HUES48 (cell line): ENCODE results near the gene CYTH4.
A peak's percentile ranks its signal among the peaks of the same experiment; 100 is the strongest.
"Not testable (repeated sequence)": the region's sequence is repeated elsewhere in the genome, so short reads cannot be mapped to it uniquely, and the experiment has no call there.

ENCODE experiments used
- H3K27ac ChIP-seq: one replicate; pipeline ENCODE4 v1.7.0; 2013; ENCODE audit warnings: low read depth, low read length, inconsistent platforms
- H3K27me3 ChIP-seq: 2 replicates; pipeline ENCODE4 v1.6.1; 2013; ENCODE audit warnings: mild to moderate bottlenecking, low read length; ENCODE audit not compliant: control insufficient read depth, insufficient read depth
- H3K36me3 ChIP-seq: 2 replicates; pipeline ENCODE4 v1.6.1; 2013; ENCODE audit warnings: low read length; ENCODE audit not compliant: control insufficient read depth, insufficient read depth
- H3K4me1 ChIP-seq: 2 replicates; pipeline ENCODE4 v1.6.1; 2013; ENCODE audit warnings: mild to moderate bottlenecking, low read length; ENCODE audit not compliant: control insufficient read depth, insufficient read depth
- H3K4me3 ChIP-seq: 2 replicates; pipeline ENCODE4 v1.5.1; 2013; ENCODE audit warnings: mild to moderate bottlenecking, low read depth, low read length
- H3K9ac ChIP-seq: 2 replicates; pipeline ENCODE4 v1.6.1; 2013; ENCODE audit warnings: mild to moderate bottlenecking, low read depth, low read length, moderate library complexity
- H3K9me3 ChIP-seq: 2 replicates; pipeline ENCODE4 v1.6.1; 2013; ENCODE audit warnings: low read length; ENCODE audit not compliant: control insufficient read depth, insufficient read depth

Gene CYTH4

DNA sequence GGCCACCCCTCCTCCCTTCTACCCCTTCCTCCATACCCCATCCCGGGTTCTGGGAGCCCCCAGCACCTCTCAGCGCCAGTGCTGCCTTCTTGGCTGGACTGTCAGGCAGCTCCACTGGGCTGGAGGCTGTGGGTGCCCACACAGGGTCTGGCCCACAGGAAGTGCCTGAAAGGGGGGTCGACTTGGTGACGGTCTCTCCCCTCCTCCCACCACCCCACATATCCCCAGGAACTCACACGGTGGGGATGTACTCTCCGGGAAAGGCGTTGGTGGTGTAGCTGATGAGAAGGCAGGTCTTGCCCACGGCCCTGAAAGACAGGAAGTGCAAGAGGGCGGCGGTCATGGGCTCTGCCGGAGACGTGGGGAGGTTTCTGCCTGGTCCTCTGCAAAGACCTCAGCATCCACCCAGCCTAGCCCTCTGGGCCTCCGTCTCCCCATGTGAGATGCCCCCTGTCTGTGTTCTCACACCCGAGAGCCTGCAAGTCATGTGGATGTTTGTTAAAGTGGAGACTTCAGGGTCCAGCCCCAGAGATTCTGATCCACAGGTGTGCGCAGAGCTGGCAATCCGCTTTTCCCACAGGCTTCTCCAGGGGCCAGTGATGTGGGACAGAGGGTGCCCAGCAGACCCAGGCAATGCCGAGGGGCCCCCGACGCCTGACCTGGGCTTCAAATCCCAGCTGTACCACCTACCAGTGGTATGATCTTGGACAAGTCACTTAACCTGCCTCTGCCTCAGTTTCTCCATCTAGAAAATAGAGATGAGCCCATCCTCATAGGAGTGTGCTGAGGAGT, 40.8 kb upstream of the CYTH4 start:
- H3K4me1 ChIP-seq: no peaks in the 10 kb centered on the region; the same call in 1 of the 2 replicates
- no peaks in the 10 kb centered on the region for H3K27me3 ChIP-seq
- no peaks in the 10 kb centered on the region for H3K36me3 ChIP-seq
- no peaks in the 10 kb centered on the region for H3K9me3 ChIP-seq
- no peak overlapping the region for H3K27ac ChIP-seq
- H3K9ac ChIP-seq: no peak overlapping the region
- no peak overlapping the region for H3K4me3 ChIP-seq

DNA sequence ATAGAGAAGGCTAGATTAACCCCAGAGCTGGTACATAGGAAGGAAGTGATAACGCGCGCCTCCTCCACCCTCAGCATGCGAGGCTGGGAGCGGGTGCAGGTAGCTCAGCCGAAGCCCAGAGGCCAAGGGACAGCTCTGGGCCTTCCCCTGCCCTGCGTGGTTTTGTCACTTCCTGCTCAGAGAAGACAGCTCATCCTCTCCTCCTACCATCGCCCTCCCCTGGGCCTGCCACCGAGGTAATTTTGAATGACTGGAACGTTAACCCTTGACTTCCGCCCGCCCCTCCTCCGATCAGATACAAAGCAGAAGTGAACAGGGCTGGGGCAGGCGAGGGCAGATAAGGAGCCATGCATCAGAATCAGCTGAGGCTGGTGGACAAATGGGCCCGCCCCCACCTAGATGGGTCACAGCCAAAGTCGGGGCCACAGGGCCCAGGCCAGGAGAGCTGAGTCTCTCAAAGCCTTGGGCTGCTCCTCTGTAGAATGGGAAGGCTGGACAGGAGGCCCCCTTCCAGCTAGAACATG, 39.9 kb upstream of the CYTH4 start:
- Histone ChIP-seq H3K27me3 (no peaks in the 10 kb centered on the region), H3K4me3 (no peak overlapping the region), H3K9ac (no peak overlapping the region), H3K9me3 (no peaks in the 10 kb centered on the region), H3K4me1 (no peaks in the 10 kb centered on the region; the same call in 1 of the 2 replicates), H3K36me3 (no peaks in the 10 kb centered on the region), H3K27ac (no peak overlapping the region)

DNA sequence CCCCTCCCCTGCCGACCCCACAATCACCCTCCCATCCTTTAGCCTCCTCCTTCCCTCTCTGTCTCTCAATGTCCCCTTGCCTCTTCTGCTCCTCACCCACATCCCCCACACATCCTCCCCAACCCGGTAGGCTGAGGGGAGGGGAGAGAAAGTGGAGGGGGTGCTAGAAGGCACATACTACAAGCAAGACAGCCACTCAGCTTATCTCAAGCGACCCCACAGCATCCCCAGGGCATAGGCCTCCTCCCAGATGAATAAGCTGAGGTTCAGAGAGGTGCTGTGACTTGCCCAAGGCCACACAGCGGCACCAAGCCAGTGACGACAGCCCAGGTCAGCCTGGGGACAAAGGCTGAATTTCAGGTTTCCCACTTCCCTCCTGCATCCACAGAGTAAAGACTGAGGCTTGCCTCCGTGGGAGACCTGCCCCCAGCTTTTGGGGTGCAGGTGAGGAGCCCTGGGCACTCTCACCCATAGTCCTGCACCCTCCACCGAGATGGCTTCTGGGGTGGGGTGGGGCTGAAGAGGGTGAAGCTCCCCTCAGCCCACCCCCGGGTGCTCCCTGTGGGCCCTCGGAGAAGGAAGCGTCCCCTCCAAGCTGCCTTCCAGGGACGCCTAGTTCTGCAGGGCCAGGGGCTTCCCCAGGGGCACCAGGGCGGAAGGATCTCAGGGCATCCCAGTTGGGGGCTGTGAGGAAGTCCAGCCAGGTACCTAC, 38.8 kb upstream of the CYTH4 start:
- Histone ChIP-seq H3K27ac (no peak overlapping the region), H3K27me3 (no peaks in the 10 kb centered on the region), H3K4me3 (peak overlapping the region; percentile 21; the same call in 1 of the 2 replicates), H3K36me3 (no peaks in the 10 kb centered on the region), H3K9me3 (no peaks in the 10 kb centered on the region), H3K9ac (no peak overlapping the region), H3K4me1 (no peaks in the 10 kb centered on the region; the same call in 1 of the 2 replicates)

DNA sequence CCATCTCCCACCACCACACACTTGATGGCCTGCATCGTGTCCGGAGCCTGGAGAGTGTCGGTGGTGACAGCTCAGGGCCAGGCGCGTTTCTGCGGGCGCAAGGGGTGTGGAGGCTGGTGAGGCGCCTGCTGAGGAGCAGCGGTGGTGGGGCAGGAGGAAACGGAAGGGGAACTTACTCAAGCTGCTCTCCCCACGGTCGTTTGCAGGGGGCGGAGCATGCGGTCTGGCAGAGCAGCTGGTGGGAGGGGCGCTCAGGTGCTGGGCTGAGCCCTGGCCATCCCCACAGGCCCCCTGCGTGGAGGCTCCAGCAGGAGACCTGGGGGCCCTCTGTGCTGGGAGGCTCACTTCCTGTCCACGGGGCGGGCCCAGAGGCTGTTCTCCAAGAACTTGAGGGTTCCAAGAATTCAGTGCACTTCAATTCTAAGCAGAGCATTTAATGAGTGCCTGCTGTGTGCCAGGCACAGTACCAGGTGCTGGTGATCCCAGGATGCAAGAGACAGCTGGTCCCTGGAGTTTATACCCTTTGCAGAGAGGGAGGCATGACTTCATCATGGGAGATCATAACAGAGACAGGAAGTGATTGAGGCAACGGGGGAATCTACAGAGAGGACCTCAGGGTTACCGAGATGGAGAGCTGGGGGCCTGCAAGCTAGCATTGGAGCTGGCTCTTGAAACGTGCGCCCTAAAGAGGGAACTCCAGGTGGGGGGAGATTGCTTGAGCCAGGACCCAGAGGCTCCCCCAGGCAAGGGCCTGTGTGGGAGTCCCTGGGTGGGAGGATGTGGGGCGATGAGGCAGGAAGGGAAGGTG, 38.0 kb upstream of the CYTH4 start, which contains the start of gene RAC2:
RAC2 (minus strand) TSS at position 156 of the 808 bp plus-strand sequence; CDS start at position 35, 121 bp downstream.
- H3K27ac ChIP-seq: no peak within 1 kb of the TSS
- H3K4me3 ChIP-seq: peak within 1 kb of the TSS; percentile 21; the same call in 1 of the 2 replicates
- no peak within 1 kb of the TSS for H3K9ac ChIP-seq
- no peaks in the 10 kb centered on the region for H3K27me3 ChIP-seq
- no peaks in the 10 kb centered on the region; the same call in 1 of the 2 replicates for H3K4me1 ChIP-seq
- no peaks in the 10 kb centered on the region for H3K36me3 ChIP-seq
- no peaks in the 10 kb centered on the region for H3K9me3 ChIP-seq

DNA sequence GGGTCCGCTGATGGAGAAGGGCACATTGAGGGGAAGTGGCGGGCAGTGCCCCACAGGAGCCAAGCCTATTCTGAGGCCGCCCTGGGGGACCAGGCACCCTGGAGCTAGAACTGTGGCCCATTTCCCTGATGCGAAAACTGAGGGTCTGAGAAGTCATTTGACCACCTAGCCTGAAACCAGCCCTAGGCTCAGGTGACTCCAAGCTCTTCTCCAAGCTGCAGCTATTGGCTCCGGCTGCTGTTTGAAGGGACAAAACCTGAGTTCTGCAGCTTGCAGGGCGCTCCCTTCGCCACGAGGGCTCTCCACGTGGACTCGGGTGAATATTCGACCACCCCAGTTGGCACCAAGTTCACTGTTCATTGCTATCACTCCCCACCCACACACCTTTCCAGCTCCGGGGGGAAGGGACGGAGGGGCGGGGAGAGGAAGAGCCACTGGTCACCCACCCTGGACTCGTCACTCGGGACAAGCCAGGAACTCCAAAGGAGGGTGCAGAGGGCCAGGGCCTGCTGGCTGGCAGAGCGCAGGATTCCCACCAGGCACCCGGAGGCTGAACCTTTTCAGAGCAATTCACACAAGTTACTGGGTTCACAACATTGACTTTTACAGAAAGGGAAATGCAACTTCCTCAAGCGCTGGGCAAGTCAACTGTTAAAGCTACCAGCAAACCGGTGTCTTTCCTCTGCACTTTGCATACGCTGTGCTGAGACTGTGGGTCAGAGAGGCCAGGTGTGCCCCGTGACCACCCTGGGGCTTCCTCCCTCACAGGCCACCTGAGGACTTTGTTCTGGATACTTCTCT, 37.2 kb upstream of the CYTH4 start:
- no peak overlapping the region for H3K4me3 ChIP-seq
- H3K4me1 ChIP-seq: no peaks in the 10 kb centered on the region; the same call in 1 of the 2 replicates
- H3K27ac ChIP-seq: peak overlapping the region; percentile 1
- no peaks in the 10 kb centered on the region for H3K9me3 ChIP-seq
- H3K36me3 ChIP-seq: no peaks in the 10 kb centered on the region
- no peak overlapping the region for H3K9ac ChIP-seq
- no peaks in the 10 kb centered on the region for H3K27me3 ChIP-seq

DNA sequence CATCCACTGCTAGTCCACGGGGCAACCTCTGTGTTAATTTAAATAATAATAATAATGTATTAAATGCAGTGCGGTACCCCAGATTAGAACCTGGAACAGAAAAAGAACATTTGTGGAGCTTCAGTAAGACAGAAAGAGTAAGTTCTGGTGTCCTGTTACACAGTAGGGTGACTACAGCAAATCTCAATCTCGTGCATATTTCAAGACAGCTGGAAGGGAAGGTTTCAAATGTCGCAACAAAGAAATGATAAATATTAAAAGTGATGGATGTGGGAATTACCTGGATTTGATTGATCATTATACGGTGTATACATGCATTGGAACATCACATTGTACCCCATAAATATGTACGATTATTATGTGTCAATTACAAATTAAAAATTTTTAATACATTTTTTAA, 36.6 kb upstream of the CYTH4 start:
- Histone ChIP-seq H3K27ac (no peak overlapping the region), H3K9me3 (no peaks in the 10 kb centered on the region), H3K4me1 (no peaks in the 10 kb centered on the region; the same call in 1 of the 2 replicates), H3K9ac (no peak overlapping the region), H3K27me3 (no peaks in the 10 kb centered on the region), H3K36me3 (no peaks in the 10 kb centered on the region), H3K4me3 (no peak overlapping the region)

DNA sequence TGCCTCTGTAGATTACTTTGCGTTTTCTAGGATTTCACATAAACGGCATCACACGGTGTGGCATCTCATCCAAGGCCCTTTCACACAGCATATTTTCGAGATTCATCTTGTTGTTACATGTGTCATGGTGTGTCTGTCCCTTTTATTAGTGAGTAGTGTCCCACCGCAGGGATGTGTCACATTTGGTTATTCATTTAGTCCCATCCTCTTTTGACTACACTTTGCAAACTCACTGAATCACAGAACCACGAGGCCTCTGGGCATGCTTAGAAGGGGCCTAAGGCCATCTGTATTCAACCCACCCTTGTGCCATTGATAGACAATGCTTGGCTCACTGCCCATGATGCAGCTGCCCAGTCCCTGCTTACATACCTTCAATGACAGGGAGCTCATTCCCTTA, 34.1 kb upstream of the CYTH4 start:
- Histone ChIP-seq H3K27ac (no peak overlapping the region), H3K9ac (no peak overlapping the region)

DNA sequence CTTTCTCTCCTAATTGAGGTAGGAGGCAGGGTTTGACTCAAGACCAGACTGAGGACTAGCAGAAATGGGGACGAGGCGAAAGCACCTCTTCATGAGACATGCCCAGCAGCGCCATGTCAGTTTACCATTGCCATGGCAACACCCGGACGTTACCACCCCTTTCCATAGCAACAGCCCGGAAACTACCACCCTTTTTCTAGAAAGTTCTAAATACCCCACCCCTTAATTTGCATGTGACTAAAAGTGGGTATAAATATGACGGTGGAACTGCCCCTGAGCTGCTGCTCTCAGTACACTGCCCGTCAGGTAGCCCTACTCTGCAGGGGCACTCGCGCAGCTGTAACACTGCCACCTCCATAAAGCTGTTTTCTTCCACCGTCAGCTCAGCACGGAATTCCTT, 32.3 kb upstream of the CYTH4 start:
- Histone ChIP-seq H3K27ac (no peak overlapping the region), H3K4me1 (no peaks in the 10 kb centered on the region), H3K9ac (no peak overlapping the region), H3K27me3 (no peaks in the 10 kb centered on the region), H3K9me3 (no peaks in the 10 kb centered on the region), H3K36me3 (no peaks in the 10 kb centered on the region), H3K4me3 (no peak overlapping the region)

More for the DNA sequence above, 34.1 kb upstream of the CYTH4 start:
- Histone ChIP-seq H3K27me3 (no peaks in the 10 kb centered on the region), H3K4me3 (no peak overlapping the region), H3K9me3 (no peaks in the 10 kb centered on the region), H3K36me3 (no peaks in the 10 kb centered on the region), H3K4me1 (no peaks in the 10 kb centered on the region; the same call in 1 of the 2 replicates)

DNA sequence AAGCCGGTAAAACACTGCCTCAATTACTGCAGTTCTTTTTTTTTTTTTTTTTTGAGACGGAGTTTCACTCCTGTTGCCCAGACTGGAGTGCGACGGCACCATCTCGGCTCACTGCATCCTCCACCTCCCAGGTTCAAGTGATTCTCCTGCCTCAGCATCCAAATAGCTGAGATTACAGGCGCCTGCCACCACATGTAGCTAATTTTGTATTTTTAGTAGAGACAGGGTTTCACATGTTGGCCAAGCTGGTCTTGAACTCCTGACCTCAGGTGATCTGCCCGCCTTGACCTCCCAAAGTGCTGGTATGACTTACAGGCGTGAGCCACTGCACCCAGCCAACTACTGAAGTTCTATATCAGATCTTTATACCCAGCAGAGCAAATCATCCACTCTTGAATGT, 30.5 kb upstream of the CYTH4 start:
- not testable (repeated sequence) for H3K9me3 ChIP-seq, H3K4me3 ChIP-seq, H3K4me1 ChIP-seq

DNA sequence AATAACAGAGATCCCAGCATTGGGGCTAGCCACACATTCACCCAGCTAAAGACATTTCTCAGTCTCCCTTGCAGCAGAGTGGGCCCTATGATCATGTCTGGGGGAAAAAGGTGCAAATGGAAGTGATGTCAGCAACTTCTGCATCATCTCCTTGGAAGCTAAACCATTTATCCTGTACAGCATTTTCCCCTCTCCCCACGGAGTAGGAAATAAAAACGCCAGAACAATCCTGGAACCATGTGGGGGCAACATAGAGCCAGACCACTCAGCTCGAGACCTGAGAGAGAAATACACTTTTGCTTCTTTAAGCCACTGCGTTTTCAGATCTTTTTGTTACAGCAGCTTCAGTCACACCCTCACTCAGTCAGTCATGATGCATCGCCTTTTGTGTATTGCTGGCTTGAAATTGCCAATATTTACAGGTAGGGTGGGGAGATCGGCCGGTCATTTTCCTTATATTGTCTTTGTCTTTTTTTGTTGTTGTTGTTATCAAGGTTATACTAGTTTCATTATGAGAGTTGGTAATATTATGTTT, 29.1 kb upstream of the CYTH4 start:
- no peak overlapping the region for H3K27ac ChIP-seq

More for the DNA sequence above, 30.5 kb upstream of the CYTH4 start:
- not testable (repeated sequence) for H3K36me3 ChIP-seq, H3K27ac ChIP-seq, H3K27me3 ChIP-seq, H3K9ac ChIP-seq

More for the DNA sequence above, 29.1 kb upstream of the CYTH4 start:
- H3K4me3 ChIP-seq: no peak overlapping the region
- H3K9me3 ChIP-seq: no peaks in the 10 kb centered on the region
- no peaks in the 10 kb centered on the region for H3K27me3 ChIP-seq
- no peaks in the 10 kb centered on the region for H3K36me3 ChIP-seq
- no peaks in the 10 kb centered on the region for H3K4me1 ChIP-seq
- H3K9ac ChIP-seq: no peak overlapping the region
